ENCODE data around the gene CCDC179.

The CCDC179 gene

DNA sequence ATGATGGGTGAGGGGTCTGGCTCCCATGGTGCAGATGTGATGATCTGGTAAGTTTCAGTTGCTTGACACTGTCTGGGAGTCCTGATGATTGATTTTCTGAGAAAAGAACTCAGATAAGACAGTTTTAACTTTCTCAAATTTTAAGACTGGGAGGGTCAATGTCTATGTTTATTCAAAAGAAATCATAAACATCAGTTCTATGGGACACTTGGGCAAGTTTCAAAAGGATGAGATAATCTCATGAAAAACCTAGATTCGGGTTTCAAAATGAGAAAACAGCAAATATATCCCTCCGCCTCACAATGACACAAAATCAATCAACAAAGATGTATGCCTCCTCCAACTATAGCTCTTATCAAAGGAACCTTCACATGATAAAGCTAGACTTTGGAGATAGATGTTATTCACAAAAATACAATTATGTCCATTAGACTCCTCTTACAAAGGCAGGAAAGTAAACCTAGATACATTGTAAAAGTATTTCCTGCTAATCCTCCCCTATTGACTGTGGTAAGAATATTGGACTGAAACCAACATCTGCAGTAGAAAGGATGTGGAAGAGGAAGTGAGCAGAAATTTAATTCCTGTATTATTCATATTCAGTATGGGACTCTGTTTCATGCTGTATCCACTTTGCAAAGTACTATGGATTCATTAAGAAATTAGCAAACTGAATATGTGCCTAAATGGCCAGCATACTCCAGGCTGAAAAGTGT, 52.3 kb downstream of the CCDC179 start:
- no peak for DNase-seq

DNA sequence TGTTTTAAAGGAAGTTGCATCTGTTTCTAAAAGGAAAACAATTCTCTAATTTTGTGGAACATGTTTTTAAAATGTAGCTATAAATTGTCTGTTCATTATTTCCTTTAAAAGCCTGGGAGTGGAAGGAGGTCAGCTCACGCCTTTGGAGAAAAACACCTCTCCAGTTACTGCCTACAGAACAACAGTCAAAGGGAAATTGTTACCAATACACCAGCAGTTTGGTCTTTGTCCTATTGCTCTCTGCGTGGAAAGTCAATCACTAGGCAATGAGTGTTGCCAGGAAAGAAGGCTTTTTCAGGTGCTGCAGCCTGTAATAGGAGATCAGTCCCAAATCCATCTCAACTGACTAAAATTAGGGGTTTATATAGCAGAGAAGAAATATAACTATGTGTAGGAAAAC, 52.9 kb downstream of the CCDC179 start:
- DNase-seq, result no peak

DNA sequence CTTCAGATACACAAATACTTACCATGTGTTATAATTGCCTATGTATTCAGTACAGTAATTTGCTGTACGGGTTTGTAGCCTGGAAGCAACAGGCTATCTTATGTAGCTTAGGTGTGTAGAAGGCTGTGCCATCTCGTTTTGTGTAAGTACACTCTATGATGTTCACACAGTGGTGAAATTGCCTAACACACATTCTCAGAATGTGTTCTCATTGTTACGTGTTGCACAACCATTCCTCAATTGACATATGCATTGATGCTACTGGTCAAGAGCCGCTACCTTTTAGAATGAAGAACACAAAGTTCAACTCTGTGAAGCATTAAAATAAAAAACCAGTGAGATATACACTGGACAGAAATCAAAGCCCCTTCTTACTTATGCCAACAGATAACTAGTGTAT, 57.4 kb downstream of the CCDC179 start:
- no peak for DNase-seq

DNA sequence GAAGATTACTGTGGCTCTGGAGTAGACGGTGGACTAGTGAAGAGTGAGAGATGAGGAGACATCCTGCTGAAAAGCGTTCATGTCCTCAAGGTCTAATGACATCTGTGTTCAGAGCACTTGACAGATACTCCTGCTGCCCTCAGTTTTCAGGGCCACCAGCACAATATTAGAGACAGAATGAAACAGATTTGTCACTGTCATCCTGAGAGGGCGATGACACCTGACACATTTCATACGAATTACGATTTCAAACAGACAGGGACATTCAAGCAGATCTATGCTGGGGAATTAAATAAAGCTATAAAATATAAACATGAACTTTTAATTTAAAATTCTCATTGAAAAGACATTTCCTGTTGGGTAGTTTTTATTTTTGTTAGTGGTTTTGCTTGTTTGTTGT, 59.8 kb downstream of the CCDC179 start:
- no peak for DNase-seq

DNA sequence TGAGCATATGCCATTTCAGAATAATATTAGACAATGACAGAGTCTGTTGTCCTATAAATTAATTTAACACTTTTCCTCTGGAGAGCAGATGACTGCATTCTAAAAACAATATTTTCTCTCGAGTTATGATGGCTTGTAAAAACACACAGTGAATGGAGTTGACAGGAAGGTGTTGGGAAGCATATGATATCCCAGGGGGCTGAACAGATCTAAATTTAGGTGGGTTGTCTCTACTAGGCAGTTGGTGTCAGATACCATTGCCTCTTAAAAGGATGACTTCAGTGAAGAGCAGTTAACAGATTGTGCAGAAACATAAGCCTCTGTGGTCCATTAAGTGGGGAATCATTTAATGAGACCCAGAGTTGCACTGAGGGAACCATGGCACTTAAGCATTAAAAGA, 61.4 kb downstream of the CCDC179 start:
- no peak for DNase-seq

DNA sequence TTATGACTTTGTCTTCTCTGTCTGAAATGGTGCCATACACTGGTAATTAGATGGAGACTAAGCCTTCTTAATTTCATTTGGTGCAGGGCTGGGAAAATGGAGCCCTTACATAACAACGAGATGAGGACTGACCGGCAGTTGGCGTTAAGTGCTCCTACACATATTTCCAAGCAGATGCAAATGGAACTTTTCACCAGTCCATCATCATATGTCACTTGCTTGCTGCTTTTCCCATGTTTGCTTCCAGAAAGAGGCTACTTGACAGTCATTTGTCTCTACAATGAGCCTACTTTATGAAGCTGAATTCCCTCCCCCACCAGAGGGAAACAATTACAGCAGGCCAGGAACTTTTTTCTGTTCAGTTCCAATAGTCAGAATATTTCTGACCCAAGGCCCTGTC, 63.2 kb downstream of the CCDC179 start:
- no peak for DNase-seq

Data from stimulated activated CD4-positive, alpha-beta T cell treated with anti-CD3 and anti-CD28 coated beads, Interleukin-2, amount 100 ng/mL, for 24 hours (primary cell).